Activated T-cell treated with anti-CD3 and anti-CD28 coated beads for 1 hour (primary cell): ENCODE data around the gene ARHGAP5.

Experiments
- DNase-seq: peaks from one replicate; pipeline ENCODE4 v3.0.0-alpha.2; 2020; ENCODE audit warnings: low read depth

ARHGAP5 gene, protein sequence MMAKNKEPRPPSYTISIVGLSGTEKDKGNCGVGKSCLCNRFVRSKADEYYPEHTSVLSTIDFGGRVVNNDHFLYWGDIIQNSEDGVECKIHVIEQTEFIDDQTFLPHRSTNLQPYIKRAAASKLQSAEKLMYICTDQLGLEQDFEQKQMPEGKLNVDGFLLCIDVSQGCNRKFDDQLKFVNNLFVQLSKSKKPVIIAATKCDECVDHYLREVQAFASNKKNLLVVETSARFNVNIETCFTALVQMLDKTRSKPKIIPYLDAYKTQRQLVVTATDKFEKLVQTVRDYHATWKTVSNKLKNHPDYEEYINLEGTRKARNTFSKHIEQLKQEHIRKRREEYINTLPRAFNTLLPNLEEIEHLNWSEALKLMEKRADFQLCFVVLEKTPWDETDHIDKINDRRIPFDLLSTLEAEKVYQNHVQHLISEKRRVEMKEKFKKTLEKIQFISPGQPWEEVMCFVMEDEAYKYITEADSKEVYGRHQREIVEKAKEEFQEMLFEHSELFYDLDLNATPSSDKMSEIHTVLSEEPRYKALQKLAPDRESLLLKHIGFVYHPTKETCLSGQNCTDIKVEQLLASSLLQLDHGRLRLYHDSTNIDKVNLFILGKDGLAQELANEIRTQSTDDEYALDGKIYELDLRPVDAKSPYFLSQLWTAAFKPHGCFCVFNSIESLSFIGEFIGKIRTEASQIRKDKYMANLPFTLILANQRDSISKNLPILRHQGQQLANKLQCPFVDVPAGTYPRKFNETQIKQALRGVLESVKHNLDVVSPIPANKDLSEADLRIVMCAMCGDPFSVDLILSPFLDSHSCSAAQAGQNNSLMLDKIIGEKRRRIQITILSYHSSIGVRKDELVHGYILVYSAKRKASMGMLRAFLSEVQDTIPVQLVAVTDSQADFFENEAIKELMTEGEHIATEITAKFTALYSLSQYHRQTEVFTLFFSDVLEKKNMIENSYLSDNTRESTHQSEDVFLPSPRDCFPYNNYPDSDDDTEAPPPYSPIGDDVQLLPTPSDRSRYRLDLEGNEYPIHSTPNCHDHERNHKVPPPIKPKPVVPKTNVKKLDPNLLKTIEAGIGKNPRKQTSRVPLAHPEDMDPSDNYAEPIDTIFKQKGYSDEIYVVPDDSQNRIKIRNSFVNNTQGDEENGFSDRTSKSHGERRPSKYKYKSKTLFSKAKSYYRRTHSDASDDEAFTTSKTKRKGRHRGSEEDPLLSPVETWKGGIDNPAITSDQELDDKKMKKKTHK (N-terminal part only)

DNA sequence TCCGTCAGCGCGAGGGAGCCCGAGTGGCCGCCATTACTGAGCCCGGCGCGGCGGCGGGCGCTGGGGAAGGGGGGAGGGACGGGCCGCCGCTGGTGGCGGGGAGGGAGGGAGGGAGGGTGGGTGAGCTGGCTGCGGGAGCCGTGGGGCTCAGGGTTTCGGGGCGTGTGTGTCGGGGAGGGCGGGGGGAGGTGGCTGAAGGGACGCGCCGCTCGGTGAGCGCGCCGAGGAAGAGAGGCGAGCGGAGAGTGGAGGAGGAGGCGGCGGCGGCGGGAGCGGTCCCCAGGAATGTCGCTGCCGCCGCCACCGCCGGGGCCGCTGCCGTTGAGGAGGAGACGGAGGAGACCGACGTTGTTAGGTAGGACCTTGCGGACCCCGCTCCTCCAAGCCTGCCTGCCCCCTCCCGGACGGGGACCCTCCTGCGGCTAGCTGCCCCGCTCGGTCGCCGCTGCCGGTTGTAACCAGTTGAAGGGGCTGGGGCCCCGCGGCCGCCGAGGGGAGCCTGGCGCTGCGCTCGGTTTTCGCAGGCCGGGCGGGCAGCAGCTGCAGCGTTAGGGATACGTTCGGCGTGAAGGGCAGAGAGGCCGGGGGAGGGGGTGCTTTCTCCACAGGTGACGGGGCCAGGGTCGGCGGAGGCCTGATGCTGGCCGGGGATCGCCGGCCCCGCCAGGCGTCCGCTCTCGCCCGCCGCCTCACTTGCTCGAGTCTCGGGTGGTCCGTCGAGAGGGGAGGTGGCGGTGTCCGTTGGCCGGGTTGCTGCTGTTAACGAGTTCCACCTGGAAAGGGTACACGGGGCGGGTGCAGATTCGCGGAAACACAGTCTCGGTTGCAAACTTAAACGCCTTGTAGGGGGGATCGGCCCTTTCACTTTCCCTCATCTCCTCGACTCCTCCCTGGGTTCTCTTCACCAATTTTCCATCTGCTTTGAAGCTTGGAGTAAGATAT is at the start of gene ARHGAP5:
ARHGAP5 (plus strand) TSS at position 224 of the 942 bp plus-strand sequence. CDS start 13,366 bp downstream, outside the sequence.
- DNase-seq = peak; percentile 58

DNA sequence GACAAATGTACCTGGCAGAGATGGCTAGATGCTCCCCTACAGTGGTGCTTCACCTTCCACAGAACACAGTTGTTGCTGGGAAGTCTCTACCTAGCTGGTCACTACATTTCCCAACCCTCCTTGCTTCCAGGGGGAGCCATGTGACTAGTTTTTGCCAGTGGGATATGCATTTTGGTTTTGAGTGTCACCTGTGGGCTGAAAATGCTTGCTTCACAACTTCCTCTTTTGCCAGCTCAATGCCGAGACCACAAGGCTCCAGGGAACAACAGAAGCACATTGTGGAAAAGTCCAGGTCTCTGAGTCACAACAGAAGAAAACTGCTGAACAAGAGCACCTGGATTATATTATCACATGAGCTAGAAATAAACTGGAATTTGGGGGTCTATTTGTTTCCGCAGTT is 48.5 kb upstream of the ARHGAP5 start:
- DNase-seq = no peak

DNA sequence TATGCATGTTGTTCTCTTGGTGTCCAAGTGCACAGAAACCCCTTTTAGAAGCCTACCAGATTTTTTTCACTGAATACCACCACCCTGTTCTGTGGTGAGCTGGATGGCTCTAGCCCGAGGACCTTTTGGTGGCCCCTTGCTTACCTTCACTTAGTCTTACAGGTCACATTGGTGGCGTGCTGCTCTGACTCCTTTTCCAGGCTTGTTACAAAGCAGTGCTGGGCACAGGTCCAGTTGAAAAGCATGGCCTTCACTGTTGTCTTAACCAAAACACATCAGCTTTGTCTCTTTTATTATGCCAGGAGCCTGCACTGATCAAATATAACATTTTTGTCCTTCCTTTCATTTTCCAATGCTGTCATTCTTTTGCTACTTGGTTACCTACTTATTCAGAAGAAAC is 43.6 kb upstream of the ARHGAP5 start:
- DNase-seq = no peak

DNA sequence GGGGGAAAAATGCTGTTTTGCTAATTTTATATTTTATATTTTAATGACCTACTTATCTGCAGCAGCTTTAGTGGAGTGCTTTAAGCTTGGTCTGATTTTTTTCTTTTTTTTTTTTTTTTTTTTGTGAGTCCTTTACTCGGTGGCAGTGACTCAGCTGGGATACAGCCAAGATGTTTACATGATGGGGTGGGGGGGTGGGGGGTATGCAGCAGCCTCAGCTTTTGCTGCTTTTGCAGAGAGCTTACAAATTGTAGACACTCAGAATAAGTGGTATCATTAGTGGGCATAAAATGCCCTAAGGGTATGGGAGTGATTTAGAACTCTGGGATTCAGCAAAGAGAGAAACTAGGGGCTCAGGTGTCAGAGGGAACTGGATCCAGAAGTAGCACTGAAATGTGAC is 38.2 kb upstream of the ARHGAP5 start:
- DNase-seq = no peak

DNA sequence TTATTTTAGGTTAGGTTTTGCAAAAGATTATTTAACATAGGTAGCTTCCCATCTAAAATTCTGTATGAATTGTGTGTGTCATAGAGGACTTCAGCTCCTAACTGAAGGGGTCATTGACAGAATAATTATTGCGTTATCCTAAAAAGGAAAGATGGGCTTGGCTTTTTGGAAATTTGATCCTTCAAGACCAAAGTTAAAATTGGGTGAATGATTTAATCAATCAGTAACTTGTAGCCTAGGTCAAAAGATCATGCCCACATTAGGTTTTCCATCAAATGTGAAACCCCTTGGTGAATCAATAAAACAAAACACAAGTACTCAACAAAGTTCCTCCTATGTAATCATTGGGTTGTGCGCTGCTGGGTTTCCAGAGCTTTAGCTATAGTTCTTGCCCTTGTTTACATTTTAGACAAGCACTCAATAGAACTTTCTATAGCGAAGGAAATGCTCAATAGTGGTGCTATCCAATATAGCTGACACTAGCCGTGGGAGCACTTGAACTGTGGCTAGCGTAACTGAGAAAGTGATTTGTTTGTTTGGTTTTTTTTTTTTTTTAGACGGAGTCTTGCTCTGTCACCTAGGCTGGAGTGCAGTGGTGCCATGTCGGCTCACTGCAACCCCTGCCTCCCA is 37.6 kb upstream of the ARHGAP5 start:
- DNase-seq = no peak

DNA sequence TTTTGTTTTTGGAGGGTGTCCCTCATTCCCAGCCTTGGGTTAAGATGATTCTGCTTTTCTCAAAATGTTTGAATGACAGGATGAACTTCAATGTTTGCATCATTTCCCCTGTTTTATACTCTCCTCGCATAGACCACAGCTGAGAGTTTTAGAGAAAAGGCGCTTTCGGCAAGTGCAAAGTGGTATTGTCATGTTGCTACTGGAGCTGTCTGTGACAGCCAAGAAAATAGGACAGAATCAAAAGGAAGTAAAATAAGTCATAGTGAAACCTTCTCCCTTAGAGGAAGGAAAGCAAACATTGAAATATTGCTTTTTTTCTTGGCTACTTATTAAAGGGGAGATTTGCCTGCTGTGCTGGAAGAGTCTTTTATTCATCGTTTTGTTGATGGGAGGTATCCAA is 33.5 kb upstream of the ARHGAP5 start:
- no peak for DNase-seq

DNA sequence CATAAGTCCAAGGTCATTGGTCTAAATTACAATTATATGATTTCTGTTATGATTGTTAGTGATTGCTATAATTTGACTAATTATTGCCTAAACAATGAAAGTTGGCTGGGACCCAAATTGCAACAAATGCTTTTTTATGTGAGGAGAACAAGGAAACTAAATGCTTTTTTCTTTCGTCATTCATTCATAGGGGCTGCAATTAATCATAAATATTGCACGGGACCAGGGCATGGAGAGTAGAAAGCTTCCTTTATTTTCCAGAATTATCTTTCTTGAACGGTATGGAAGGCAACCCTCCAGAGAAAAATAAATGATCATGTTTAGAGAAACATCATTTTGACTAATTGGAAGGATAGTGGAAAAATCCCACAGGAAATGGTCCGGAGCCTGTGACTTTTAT is 32.6 kb upstream of the ARHGAP5 start:
- DNase-seq = no peak

DNA sequence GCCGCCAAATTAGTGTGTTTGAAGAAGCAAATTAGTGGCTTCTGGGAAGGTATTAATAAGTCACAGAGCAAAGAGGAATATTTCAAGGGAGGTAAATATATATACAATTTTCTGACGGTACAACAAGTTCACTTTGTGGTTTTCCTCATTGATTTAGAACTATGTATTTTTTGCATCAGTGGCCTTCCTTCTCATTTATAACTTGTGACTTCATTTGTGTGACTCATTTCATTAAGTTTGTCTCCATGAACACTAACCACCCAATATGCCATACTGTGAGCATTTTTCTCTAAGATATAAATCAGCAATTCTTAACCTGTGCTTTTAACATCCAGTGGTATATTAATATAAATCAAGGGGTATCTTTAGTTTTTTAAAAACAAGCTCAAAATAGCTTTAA is 29.3 kb upstream of the ARHGAP5 start:
- DNase-seq = no peak

DNA sequence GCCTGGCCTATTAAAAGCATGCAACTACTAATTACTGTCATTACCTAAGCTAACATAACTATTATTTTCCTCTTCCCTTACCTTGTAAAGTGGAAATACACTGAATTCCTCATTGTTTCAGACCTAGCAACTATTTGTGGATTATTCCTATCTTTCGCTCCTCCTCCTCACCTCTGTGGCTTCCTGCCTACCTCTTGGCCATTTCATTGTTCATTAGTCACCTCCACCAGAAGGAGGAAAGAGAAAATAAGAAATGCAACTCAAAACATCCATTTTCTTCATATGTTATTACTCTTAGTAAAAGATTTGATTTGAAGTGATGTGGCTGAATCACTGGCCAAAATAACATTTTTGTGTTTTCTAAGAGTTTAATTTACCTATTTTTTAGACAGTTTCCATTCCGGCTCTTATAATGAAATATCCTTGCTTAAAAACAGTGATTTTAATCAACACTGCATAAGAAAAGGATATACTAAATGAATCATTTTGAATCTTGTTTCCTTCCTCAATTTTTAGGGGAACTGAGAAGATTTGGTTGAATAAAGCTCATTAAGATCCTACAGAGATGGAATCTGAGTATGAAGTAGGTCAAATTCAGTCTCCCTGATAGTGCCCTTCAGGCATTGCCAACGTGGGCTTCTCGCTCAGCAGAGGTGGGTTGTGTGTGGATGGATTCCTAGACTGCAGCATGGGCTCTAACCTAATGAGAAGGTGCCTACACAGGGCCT is 27.6 kb upstream of the ARHGAP5 start:
- no peak for DNase-seq

DNA sequence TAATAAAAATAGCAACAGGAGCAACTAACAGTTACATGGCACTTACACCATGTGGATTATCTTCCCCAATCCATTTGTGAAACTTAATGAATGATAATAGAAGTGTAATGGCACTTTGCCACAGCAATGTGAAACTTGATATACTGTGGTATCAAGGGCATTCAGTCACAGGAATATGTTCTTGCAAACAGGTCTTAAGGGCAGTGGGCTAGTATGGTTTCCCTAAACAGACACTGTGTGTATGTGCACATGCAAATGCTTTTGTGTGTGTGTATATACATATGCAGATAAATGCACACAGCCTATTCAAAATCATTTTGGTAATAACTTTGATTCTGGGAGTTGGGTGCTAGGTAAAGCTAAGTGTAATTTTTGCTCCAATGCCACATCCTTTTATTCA is 26.2 kb upstream of the ARHGAP5 start:
- no peak for DNase-seq

DNA sequence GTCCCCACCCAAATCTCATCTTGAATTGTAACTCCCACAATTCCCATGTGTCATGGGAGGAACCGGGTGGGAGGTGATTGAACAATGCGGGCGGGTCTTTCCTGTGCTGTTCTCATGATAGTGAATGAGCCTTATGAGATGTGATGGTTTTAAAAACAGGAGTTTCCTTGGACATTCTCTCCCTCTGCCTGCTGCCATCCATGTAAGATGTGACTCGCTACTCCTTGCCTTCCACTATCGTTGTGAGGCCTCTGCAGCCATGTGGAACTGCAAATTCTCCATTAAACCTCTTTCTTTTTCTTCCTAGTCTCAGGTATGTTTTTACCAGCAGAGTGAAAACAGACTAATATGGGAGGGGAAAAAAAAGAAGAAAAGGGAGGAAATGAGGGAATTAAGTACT is 22.6 kb upstream of the ARHGAP5 start:
- DNase-seq = no peak

DNA sequence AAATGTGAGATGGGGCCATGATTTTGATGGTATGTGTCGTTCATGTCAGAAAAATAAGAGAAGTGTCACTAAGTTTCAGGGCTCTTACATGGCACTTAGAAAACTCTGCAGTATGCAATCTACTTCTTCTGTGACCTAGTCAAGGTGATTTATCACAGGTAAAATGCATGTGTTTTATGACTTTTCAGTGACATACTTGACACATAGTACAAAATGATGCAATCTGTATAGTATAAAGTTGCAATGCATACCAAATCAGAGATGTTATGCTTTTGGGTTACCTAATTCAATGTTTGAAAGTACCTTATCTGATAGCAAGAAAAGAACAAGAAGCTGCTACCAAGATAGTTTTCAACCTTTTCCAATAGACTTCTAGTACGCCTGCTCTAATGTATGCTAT is 21.9 kb upstream of the ARHGAP5 start:
- no peak for DNase-seq

DNA sequence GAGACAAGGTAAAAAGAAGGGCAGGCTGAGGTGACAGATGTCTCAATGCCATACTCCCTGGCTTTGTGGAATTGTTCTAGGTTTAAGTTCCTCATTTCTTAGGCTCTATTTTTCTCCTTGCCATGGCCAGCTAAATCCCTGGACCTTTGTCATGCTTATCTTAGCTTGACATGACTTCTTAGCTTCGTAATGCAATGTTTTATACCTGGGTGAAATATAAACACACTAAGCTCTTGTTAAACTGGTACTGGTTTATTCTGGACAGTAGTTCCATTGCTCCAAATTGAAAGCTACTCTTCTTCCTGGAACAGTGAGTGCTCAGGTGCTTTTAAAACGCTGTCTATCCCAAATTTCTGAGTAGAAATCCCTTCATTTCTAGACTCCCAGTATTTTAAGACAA is 17.4 kb upstream of the ARHGAP5 start:
- no peak for DNase-seq

DNA sequence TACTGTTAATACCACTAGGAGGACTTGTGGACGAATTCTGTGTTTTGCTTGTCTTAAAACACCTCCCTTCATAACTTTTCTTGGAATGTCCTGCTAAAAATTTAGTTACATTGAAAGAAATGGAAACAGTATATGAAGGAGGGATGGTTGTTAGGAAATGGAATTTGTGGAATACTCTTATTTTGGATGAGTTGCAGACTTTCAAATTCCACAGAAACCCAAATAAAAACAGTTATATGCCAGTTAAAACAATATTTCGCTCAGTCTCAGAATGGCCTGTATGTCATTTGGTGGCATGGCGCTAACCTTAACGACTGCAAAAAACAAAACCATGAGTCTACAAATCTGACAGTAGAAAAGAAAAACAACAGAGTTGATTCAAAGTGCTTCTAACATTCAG is 12.2 kb upstream of the ARHGAP5 start:
- no peak for DNase-seq

DNA sequence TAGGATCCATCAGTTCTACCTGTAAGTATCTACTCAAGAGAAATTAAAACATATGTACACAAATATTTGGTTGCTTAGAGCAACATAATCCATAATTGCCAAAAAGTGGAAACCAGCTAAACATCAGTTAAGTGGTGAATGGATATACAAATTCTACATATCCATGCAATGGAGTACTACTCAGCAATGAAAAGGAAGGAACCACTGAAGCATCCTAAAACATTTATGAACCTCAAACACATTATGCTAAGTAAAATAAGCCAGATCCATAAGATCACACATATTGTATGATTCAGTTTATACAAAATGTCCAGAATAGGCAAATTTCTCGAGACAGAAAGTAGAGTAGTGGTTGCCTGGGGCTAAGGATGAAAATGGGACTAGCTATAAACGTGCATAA is 8.4 kb upstream of the ARHGAP5 start:
- no peak for DNase-seq

DNA sequence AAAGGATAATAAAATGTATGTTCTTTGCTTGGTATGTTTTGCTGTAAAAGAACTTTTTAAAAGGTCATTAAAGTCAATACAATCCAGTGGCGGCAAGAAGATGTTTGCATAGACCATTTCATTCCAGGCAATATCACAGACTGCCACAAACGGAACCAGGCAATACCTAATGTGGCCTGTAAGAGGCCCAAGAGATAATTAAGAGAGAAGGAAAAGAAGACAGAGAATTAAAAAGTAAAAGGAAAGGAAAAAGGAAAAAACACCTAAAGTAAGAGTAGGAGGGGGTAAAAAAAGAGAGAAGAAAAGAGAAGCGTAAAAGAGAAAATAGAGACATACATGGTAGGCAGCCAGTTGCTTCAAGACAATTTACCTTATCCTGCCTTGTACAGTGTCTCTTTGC is 6.8 kb upstream of the ARHGAP5 start:
- no peak for DNase-seq

DNA sequence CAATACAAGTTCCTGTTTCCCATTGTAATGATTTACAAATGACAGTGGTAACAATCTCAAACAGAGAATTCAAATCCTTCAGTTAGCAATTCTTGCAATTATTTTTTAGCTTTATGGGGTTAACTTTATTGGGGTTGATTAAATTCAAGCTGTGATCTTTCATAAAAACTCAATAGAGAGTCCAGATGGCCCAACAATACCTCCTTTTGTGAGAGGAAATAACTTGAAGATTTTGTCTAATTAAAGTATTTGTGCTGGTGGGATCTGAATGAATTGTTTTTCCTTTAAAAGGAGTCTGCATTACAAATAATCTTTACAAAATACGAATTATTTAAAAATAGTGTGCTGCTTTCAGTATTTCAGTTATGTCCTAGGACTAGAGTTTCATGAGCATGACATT is 4.4 kb upstream of the ARHGAP5 start:
- DNase-seq = no peak

DNA sequence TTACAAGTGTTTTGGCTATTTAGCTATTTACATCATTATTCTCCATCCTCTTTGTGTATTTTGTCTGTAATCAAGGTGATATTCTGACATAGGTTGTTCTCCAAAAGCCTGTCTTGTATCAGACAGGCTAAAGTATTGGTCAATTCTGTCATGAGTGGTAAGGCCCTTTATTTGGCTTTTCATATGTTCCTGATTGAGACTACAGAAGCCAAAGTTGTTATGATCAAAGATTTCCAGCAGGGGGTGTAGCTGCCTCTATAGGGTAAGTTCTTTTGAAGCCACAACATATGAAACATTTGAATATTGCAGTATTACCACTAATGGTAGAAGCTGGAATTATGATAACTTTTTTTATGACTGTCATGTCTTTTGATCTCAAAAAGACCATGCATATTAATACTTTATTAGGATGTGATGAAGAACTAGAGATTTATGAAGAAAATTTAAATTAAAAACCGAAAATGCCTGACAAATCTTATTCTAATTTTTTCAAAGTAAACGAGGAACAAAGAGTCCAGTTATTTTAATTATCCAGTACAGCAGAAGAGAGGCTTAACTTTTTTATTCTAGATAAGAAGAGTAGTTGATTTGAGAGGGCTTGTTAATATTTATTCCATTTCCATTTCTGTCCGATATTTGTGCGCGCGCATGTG is 3.4 kb upstream of the ARHGAP5 start:
- DNase-seq = peak; percentile 19

DNA sequence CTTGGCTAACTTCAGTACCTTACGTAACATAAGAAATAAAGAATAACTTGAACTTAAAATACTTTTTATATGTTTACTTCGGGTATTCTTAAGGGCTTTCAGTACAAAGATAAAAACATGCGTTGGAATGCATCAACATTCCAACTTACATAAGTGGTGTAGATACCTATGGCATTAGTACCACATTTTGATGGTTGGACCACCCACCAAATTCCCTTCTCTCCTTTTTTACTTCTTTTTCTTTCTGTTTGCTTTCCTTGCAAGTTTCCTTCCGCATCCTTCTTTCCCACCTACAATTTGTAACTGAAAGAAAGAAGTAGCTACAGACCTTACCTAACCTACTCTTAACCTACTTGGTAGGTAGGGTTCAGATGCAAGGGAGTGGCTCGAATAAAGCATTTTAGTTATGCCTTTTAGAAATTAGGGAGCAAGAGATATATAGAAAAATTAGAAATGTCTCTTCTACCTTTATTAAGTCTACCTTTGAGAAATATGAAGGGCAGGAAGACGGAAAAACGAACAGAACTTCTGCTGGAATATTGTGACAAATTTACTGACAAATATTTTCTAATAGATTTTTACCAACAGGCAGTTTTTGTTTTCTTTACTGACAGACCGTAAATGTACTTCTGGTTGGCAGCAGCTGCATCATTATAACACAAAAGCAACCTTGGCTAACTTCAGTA is 2.1 kb upstream of the ARHGAP5 start:
- DNase-seq = no peak
